Measurements from ENCODE around the gene FRAS1.

DNA sequence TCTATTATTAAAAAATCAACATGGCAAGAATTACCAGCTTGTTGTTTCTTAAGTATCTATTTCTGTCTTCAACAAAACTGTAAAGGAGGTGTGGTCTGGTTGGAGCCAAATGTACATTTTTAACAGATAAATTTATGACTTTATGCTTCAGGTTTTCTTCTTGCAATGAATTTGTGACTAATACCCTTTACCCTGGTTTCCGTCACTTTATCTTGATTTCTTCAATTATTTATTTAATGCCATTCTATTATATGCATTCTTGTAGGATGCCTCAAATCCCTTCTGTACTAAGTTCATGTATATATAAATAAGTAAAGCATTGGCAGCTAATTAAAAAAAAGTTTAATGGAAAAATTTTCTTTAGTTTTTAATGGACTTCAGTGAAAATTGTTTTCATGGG, 453.0 kb downstream of the FRAS1 start:
- TF ChIP-seq, protein P1, sequence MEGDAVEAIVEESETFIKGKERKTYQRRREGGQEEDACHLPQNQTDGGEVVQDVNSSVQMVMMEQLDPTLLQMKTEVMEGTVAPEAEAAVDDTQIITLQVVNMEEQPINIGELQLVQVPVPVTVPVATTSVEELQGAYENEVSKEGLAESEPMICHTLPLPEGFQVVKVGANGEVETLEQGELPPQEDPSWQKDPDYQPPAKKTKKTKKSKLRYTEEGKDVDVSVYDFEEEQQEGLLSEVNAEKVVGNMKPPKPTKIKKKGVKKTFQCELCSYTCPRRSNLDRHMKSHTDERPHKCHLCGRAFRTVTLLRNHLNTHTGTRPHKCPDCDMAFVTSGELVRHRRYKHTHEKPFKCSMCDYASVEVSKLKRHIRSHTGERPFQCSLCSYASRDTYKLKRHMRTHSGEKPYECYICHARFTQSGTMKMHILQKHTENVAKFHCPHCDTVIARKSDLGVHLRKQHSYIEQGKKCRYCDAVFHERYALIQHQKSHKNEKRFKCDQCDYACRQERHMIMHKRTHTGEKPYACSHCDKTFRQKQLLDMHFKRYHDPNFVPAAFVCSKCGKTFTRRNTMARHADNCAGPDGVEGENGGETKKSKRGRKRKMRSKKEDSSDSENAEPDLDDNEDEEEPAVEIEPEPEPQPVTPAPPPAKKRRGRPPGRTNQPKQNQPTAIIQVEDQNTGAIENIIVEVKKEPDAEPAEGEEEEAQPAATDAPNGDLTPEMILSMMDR (IDR thresholded peaks at IDR 0.05; ENCODE audit: insufficient read depth, low read depth, low read length), result no peak
- no peak for TF ChIP-seq EZH2 (IDR thresholded peaks at IDR 0.05; ENCODE audit: insufficient read depth, low read length)
